BJ (cell line): ENCODE results near the gene SFXN5. TPM values are rescaled to one million over a fixed set of nuclear protein-coding genes. Genes with fewer than 3 reads are reported as not detected.

ENCODE experiments used
- CTCF ChIA-PET: fragments of 350-600 bp; formaldehyde crosslinking; extraction: SDS; loops from one replicate; lab custom pipeline; 2021; ENCODE audit warnings: antibody characterized with exemption, inconsistent platforms; lab: Yijun Ruan, JAX
- POLR2A ChIA-PET: fragments of 300-600 bp; sonication (Branson Sonifier 250); formaldehyde crosslinking; extraction: SDS; loops from one replicate; lab custom pipeline; 2021; ENCODE audit warnings: antibody characterized with exemption; lab: Charles Lee
- DNase-seq: peaks from one replicate; pipeline ENCODE4 v3.0.0-alpha.2; 2011; ENCODE audit warnings: low read depth
- H3K27me3 ChIP-seq: 2 replicates; pipeline ENCODE4 v1.6.0; 2011; ENCODE audit warnings: low read length; ENCODE audit not compliant: control insufficient read depth, insufficient read depth
- H3K36me3 ChIP-seq: 2 replicates; pipeline ENCODE4 v1.5.1; 2011; ENCODE audit warnings: low read length; ENCODE audit not compliant: control insufficient read depth, insufficient read depth
- H3K4me3 ChIP-seq: 2 replicates; pipeline ENCODE4 v1.5.1; 2011; ENCODE audit warnings: low read depth, mild to moderate bottlenecking, control low read depth, low read length
- CTCF ChIP-seq: IDR thresholded peaks from 2 replicates; pipeline ENCODE4 v1.5.1; 2011; ENCODE audit warnings: low read depth, mild to moderate bottlenecking, control low read depth, inconsistent platforms, low read length, moderate library complexity; ENCODE audit not compliant: insufficient read depth
- polyA plus RNA-seq: library from polyadenylated mRNA; depleted of rRNA; stranded (reverse); fragments of >200 nt; gene quantifications from 2 replicates; pipeline ENCODE4 v1.2.3, GENCODE V29; 2011

Gene SFXN5
- polyA plus RNA-seq, 1 experiment = 11.5 TPM

- no peak for DNase-seq
- CTCF ChIA-PET = interaction anchor here (0.6 to 0.9 kb wide), 2 partner anchors 17 to 169 kb away, joined by 3 read pairs; no protein-coding TSS in a partner anchor
- Histone ChIP-seq H3K4me3 (no peak overlapping the region), H3K27me3 (no peaks in the 10 kb centered on the region), H3K36me3 (peaks cover 4% of the 10 kb centered on the region)
- POLR2A ChIA-PET = no interaction called here
- no peak for TF ChIP-seq CTCF
Measured at GRCh38 chr2:72956936-72957335, 114.6 kb downstream of the SFXN5 start.

GRCh38 chr2:72956050-72956395 is 115.5 kb downstream of the SFXN5 start:
- Histone ChIP-seq H3K27me3 (no peaks in the 10 kb centered on the region), H3K4me3 (no peak overlapping the region), H3K36me3 (peaks cover 2% of the 10 kb centered on the region)
- ChIA-PET POLR2A (no interaction called here), CTCF (no interaction called here)
- TF ChIP-seq CTCF = no peak
- DNase-seq = no peak

GRCh38 chr2:72955228-72956049 is 116.1 kb downstream of the SFXN5 start:
- DNase-seq = no peak
- Histone ChIP-seq H3K36me3 (peaks cover 2% of the 10 kb centered on the region), H3K27me3 (no peaks in the 10 kb centered on the region), H3K4me3 (no peak overlapping the region)
- ChIA-PET CTCF (interaction anchor here (0.9 to 1.0 kb wide), 2 partner anchors 18 to 37 kb away, joined by 3 read pairs; no protein-coding TSS in a partner anchor), POLR2A (no interaction called here)
- TF ChIP-seq CTCF = no peak

GRCh38 chr2:72954376-72955227 is 116.9 kb downstream of the SFXN5 start:
- no peaks in the 10 kb centered on the region for H3K27me3 ChIP-seq
- DNase-seq = no peak
- CTCF ChIA-PET = interaction anchor here (0.9 to 1.3 kb wide), 3 partner anchors 19 to 62 kb away, joined by 3 to 7 read pairs (median 3); no protein-coding TSS in a partner anchor
- H3K36me3 ChIP-seq = peaks cover 2% of the 10 kb centered on the region
- H3K4me3 ChIP-seq = no peak overlapping the region
- no peak for TF ChIP-seq CTCF
- POLR2A ChIA-PET = no interaction called here

- H3K36me3 ChIP-seq = peaks cover 2% of the 10 kb centered on the region
- ChIA-PET CTCF (interaction anchor here (1.3 to 2.3 kb wide), 2 partner anchors 20 to 61 kb away, joined by 7 to 9 read pairs; no protein-coding TSS in a partner anchor), POLR2A (no interaction called here)
- no peaks in the 10 kb centered on the region for H3K27me3 ChIP-seq
- no peak for TF ChIP-seq CTCF
- no peak for DNase-seq
- no peak overlapping the region for H3K4me3 ChIP-seq
Measured at GRCh38 chr2:72953976-72954375, 117.5 kb downstream of the SFXN5 start.
